DND-41 (cell line): ENCODE measurements around the gene BCAP31.
"Not testable (repeated sequence)": the region's sequence is repeated elsewhere in the genome, so short reads cannot be mapped to it uniquely, and the experiment has no call there.

Source experiments
- CTCF ChIP-seq: IDR thresholded peaks from 2 replicates; pipeline ENCODE4 v1.5.1; 2012; ENCODE audit warnings: borderline replicate concordance, low read length, moderate library complexity, mild to moderate bottlenecking; ENCODE audit not compliant: poor library complexity, severe bottlenecking; ENCODE audit errors: extremely low read depth
- EZH2 ChIP-seq: IDR thresholded peaks from 3 replicates; pipeline ENCODE4 v1.6.1; 2012; ENCODE audit warnings: borderline replicate concordance, low read depth, mild to moderate bottlenecking, moderate library complexity, low read length, inconsistent platforms; ENCODE audit not compliant: severe bottlenecking

- TF ChIP-seq CTCF, EZH2: not testable (repeated sequence)
Measured at GRCh38 chrX:153746991-153747390, 22.8 kb upstream of the BCAP31 start.
